ENCODE data around the gene PKD2L1. TPM values are rescaled to one million over a fixed set of nuclear protein-coding genes. Genes with fewer than 3 reads are reported as not detected.

Gene PKD2L1
- total RNA-seq, 1 donor from 2014 or later = not detected

DNA sequence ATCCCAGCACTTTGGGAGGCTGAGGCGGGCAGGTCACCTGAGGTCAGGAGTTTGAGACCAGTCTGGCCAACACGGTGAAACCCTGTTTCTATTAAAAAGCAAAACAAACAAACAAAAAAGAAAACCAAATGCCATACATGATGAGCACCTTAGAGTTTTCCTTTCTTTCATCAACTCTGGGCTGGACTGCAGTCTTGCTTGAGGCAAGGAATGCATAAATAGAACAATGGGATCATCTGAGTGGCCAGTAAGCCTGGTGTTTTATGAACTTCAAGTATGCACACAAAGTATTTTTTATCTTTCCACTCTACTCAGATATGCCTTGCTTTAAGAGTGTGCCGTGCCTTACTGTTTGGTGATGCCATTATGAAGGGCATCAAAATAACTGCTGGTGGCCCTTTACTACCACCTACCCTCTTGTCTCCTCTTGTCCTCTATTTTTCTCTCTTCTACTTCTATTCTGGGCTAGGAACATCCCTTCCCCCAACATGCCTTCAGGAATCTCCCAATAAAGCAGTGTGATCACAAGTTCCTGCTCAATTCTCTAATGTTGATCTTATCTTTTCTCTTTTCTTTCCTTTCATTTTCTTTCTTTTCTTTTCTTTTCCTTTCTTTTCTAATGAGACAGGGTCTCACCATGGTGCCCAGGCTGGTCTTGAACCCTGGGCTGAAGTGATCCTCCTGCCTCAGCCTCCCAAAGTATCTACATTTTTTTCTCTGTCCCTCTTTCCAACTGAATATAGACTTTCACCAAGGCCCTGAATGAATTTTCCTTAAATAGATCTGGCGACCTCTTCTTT, 27.2 kb upstream of the PKD2L1 start:
- Mint-ChIP-seq H3K9me3 (ENCODE audit: low read depth) (no peaks in the 10 kb centered on the region), H3K27ac (peak overlapping the region; percentile 78)
- no peak for DNase-seq (ENCODE audit: low spot score, unreplicated experiment)

DNA sequence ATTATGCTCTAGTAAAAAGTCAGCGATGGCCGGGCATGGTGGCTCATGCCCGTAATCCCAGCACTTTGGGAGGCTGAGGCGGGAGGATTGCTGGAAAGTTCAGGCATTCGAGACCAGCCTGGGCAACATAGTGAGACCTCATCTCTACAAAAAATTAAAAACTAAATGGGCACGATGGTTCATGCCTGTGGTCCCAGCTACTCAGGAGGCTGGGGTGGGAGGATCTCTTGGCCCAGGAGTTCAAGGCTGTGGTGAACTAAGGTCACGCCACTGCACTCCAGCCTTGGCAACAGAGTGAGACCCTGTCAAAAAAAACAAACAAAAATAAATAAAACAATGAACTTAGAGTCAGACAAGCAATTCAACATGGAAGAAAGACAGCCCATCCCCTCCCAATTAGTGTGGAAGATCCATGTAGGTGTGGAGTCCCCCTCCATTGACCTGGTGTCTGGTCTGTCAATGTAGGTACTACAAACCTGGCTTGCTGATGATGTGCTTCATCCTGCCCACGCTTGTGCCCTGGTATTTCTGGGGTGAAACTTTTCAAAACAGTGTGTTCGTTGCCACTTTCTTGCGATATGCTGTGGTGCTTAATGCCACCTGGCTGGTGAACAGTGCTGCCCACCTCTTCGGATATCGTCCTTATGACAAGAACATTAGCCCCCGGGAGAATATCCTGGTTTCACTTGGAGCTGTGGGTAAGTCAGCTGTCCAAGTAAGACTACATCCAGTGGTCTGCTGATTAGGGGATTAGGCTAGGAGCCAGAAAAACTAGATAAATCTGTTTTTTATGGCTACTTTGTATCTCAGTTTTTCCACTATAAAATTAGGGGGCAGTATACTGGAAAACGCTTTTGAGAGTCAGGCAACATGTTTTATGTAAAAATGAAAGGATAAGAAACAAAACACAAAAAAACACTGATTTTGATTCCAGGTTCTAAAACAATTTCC, 26.3 kb upstream of the PKD2L1 start:
- TF ChIP-seq, protein P1, sequence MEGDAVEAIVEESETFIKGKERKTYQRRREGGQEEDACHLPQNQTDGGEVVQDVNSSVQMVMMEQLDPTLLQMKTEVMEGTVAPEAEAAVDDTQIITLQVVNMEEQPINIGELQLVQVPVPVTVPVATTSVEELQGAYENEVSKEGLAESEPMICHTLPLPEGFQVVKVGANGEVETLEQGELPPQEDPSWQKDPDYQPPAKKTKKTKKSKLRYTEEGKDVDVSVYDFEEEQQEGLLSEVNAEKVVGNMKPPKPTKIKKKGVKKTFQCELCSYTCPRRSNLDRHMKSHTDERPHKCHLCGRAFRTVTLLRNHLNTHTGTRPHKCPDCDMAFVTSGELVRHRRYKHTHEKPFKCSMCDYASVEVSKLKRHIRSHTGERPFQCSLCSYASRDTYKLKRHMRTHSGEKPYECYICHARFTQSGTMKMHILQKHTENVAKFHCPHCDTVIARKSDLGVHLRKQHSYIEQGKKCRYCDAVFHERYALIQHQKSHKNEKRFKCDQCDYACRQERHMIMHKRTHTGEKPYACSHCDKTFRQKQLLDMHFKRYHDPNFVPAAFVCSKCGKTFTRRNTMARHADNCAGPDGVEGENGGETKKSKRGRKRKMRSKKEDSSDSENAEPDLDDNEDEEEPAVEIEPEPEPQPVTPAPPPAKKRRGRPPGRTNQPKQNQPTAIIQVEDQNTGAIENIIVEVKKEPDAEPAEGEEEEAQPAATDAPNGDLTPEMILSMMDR (IDR thresholded peaks at IDR 0.05; ENCODE audit: unreplicated experiment) = no peak
- Mint-ChIP-seq H3K27ac (peak overlapping the region; percentile 68), H3K4me1 (ENCODE audit: low read depth) (peaks cover 30% of the 10 kb centered on the region), H3K4me3 (ENCODE audit: low read depth) (no peak overlapping the region), H3K27me3 (no peaks in the 10 kb centered on the region), H3K36me3 (ENCODE audit: insufficient read depth) (peaks cover 66% of the 10 kb centered on the region), H3K9me3 (ENCODE audit: low read depth) (no peaks in the 10 kb centered on the region)
- DNase-seq (ENCODE audit: low spot score, unreplicated experiment) = no peak

More for the DNA sequence above, 27.2 kb upstream of the PKD2L1 start:
- TF ChIP-seq, protein P1 (IDR thresholded peaks at IDR 0.05; ENCODE audit: unreplicated experiment) = no peak
- no peak overlapping the region for H3K4me3 Mint-ChIP-seq (ENCODE audit: low read depth)
- H3K27me3 Mint-ChIP-seq = no peaks in the 10 kb centered on the region
- peaks cover 29% of the 10 kb centered on the region for H3K4me1 Mint-ChIP-seq (ENCODE audit: low read depth)
- peaks cover 67% of the 10 kb centered on the region for H3K36me3 Mint-ChIP-seq (ENCODE audit: insufficient read depth)

DNA sequence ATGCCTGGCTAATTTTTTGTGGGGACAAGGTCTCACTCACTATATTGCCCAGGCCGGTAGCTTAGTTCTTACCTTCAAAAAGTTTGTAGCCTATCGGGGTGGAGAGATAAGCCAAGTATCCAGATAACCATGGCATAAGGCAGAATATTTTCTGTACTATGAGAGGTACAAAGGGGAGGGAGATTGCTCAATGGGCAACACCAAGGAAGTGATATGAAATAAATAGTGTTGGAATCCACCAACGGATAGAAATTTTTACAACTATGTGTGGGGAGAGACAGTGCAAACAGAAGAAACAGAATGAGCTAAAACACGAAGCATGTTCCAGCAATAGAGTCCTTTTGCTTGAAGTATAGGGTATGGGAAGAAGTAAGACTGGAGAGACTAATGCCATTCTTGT, 25.1 kb upstream of the PKD2L1 start:
- TF ChIP-seq, protein P1 (IDR thresholded peaks at IDR 0.05; ENCODE audit: unreplicated experiment) = no peak
- no peak overlapping the region for H3K4me3 Mint-ChIP-seq (ENCODE audit: low read depth)
- DNase-seq (ENCODE audit: low spot score, unreplicated experiment) = no peak
- H3K36me3 Mint-ChIP-seq (ENCODE audit: insufficient read depth) = peaks cover 64% of the 10 kb centered on the region
- no peaks in the 10 kb centered on the region for H3K27me3 Mint-ChIP-seq
- H3K27ac Mint-ChIP-seq = peak overlapping the region; percentile 68
- H3K4me1 Mint-ChIP-seq (ENCODE audit: low read depth) = peaks cover 35% of the 10 kb centered on the region
- H3K9me3 Mint-ChIP-seq (ENCODE audit: low read depth) = no peaks in the 10 kb centered on the region

DNA sequence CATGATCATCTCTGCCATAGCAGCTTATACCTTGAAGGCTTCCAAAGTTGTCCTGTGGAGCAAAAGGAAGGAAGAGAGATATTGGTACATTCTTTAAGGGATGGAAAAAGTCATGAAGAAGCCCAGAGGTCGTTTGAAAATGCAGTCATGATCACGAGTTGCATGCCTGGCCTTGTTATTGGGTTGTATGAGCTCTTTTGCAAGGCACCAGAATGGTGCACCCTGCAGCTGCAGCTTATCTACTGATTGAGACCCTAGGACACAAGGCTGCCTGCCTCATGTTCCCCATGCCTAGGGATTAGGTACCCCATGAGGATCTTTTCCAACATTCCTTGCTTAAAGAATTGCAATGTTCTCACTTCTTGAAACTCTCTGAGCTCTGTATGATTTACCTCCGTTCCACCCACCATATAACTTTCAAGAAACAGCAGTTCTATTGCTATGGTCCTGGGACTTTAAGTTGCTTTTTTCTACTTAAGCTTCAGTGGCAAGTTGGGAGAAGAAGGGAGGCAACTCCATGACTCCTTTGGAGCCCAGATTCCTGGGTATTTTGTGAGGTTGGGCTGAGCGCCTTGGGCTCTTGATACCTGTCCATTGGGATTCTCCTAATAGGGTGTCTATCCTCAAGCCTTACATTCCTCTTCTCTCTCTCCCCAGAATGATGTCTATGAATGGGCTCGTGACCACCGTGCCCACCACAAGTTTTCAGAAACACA, 23.9 kb upstream of the PKD2L1 start:
- Mint-ChIP-seq H3K9me3 (ENCODE audit: low read depth) (no peaks in the 10 kb centered on the region), H3K27ac (no peak overlapping the region), H3K4me1 (ENCODE audit: low read depth) (peaks cover 34% of the 10 kb centered on the region), H3K27me3 (no peaks in the 10 kb centered on the region), H3K36me3 (ENCODE audit: insufficient read depth) (peaks cover 64% of the 10 kb centered on the region), H3K4me3 (ENCODE audit: low read depth) (no peak overlapping the region)
- TF ChIP-seq, protein P1 (IDR thresholded peaks at IDR 0.05; ENCODE audit: unreplicated experiment) = no peak
- no peak for DNase-seq (ENCODE audit: low spot score, unreplicated experiment)
